Gastrocnemius medialis (tissue), 4 donors: ENCODE measurements around the gene PPM1L. TPM values are rescaled to one million over a fixed set of nuclear protein-coding genes. Genes with fewer than 3 reads are reported as not detected.
A peak's percentile ranks its signal among the peaks of the same experiment; 100 is the strongest.

ENCODE experiments used
- ATAC-seq, 2 donors: fragments of 150-250 bp; one replicate each; pipeline ENCODE4 v1.9.1; 2016
- DNase-seq, 2 donors: peaks; one replicate each; pipeline ENCODE4 v3.0.0-alpha.2; 2019
- H3K27ac ChIP-seq, 4 donors: fragments of 200-600 bp; sonication (generic); 1 replicate in 1 of 4; 2 replicates in 3 of 4; pipeline ENCODE4 v1.5.1; 2016 to 2018; ENCODE audit warnings: mild to moderate bottlenecking in 2 of 4, moderate library complexity in 1 of 4
- H3K27me3 ChIP-seq, 3 donors: fragments of 200-600 bp; sonication (generic) in 2 of 3; 1 replicate in 1 of 3; 2 replicates in 2 of 3; pipeline versions ENCODE4 v1.5.1 to v1.6.0; 2016 to 2019; ENCODE audit warnings: mild to moderate bottlenecking in 1 of 3, moderate library complexity in 1 of 3
- H3K36me3 ChIP-seq, 2 donors: fragments of 200-600 bp; sonication (generic) in 1 of 2; one replicate each; pipeline ENCODE4 v1.5.1; 2017 to 2018
- H3K4me1 ChIP-seq, 2 donors: fragments of 200-600 bp; sonication (generic) in 1 of 2; one replicate each; pipeline ENCODE4 v1.5.1; 2016 to 2017; ENCODE audit warnings: mild to moderate bottlenecking in 2 of 2
- H3K4me3 ChIP-seq, 4 donors: fragments of 200-600 bp; sonication (generic) in 3 of 4; 1 replicate in 1 of 4; 2 replicates in 3 of 4; pipeline ENCODE4 v1.5.1; 2016 to 2019; ENCODE audit warnings: mild to moderate bottlenecking in 2 of 4
- H3K9me3 ChIP-seq, 3 donors: fragments of 200-600 bp; sonication (generic) in 2 of 3; 1 replicate in 1 of 3; 2 replicates in 2 of 3; pipeline ENCODE4 v1.5.1; 2016 to 2019
- CTCF ChIP-seq, 5 experiments: fragments of 450-650 bp in 3 of 5; fragments of 200-600 bp in 2 of 5; sonication (generic) in 2 of 5; IDR thresholded peaks in 4 of 5; conservative IDR thresholded peaks in 1 of 5; 1 replicate in 4 of 5; 2 replicates in 1 of 5; pipeline ENCODE4 v1.5.1; 2016 to 2019; ENCODE audit warnings: antibody characterized with exemption in 5 of 5, mild to moderate bottlenecking in 3 of 5, moderate library complexity in 3 of 5
- POLR2A ChIP-seq, 2 donors: fragments of 450-650 bp; IDR thresholded peaks; one replicate each; pipeline ENCODE4 v1.6.1; 2017; ENCODE audit warnings: antibody characterized with exemption in 2 of 2, mild to moderate bottlenecking in 2 of 2, moderate library complexity in 2 of 2
- in situ Hi-C, 4 donors: fragments of 200-750 bp; cut with MboI; loops; one replicate each; pipeline versions ENCODE4 v1.15.0 to v1.8.0; 2017; ENCODE audit warnings: low sequenced_read_pairs in 4 of 4
- intact Hi-C: fragments of 100-400 bp; cut with DNase I; formaldehyde crosslinking; loops from one replicate; pipeline ENCODE4 v1.15.1; 2023; ENCODE audit warnings: low total_unique reads
- total RNA-seq, 4 donors: library from RNA; depleted of rRNA; stranded (reverse); fragments of >200 nt; gene quantifications; one replicate each; pipeline versions ENCODE4 v1.1.0 to v1.2.3, GENCODE V29; 2016

The PPM1L gene
- total RNA-seq, 4 donors from 2014 or later, result 85.0 to 243 (median 122) TPM

- ATAC-seq, result no peak
- H3K4me1 ChIP-seq, result peaks cover 31 to 45% of the 10 kb centered on the region in 2 donors
- TF ChIP-seq CTCF (IDR thresholded peaks at IDR 0.05 in 4 of 5, conservative IDR thresholded peaks at IDR 0.05 in 1 of 5), result no peak
- TF ChIP-seq POLR2A (IDR thresholded peaks at IDR 0.05), result no peak
Measured at GRCh38 chr3:160830796-160831195, 74.8 kb downstream of the PPM1L start.

GRCh38 chr3:160831401-160831800 lies 75.4 kb downstream of the PPM1L start:
- in situ Hi-C loops, result no loop called here
- no peak for DNase-seq
- TF ChIP-seq POLR2A (IDR thresholded peaks at IDR 0.05) (no peak), CTCF (IDR thresholded peaks at IDR 0.05 in 4 of 5, conservative IDR thresholded peaks at IDR 0.05 in 1 of 5) (no peak)
- H3K9me3 ChIP-seq, result no peaks in the 10 kb centered on the region
- no peak for ATAC-seq
- intact Hi-C loops, result no loop called here
- peaks cover 28 to 45% of the 10 kb centered on the region in 2 donors for H3K4me1 ChIP-seq
- no peak overlapping the region for H3K27ac ChIP-seq
- no peak overlapping the region for H3K4me3 ChIP-seq
- H3K36me3 ChIP-seq, result no peaks in the 10 kb centered on the region
- no peaks in the 10 kb centered on the region for H3K27me3 ChIP-seq

More at GRCh38 chr3:160830796-160831195, 74.8 kb downstream of the PPM1L start:
- Histone ChIP-seq H3K36me3 (no peaks in the 10 kb centered on the region), H3K9me3 (no peaks in the 10 kb centered on the region), H3K27ac (no peak overlapping the region), H3K4me3 (no peak overlapping the region), H3K27me3 (no peaks in the 10 kb centered on the region)
- intact Hi-C loops (no loop called here), in situ Hi-C loops (no loop called here)
- DNase-seq, result no peak

DNA sequence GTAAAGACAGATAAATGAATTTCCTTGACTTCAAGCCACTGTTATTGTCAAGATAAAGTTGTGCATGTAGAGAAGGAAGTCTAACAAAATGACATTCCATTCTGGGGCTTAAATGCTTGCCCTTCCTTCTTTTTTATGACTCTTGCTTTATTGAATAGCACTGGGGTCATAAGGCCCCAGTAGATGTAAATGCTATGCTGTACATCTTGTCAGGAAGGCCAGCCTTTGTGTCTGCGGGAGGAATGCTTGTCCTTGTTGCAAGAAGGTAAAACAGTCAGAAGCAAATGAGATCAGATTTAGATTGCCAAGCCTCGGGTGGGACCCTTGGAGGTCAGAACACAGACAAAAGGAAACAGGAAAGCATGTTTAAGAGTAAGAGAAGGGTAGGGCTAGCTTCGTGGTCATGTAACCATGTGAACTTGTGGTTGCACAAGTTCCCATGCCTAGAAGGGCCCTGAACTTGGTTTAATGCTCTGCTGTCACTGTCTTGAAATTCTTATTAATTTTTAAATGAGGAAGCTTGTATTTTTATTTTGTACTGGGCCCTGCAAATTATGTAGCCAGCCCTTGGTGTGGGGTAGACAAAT lies 81.5 kb downstream of the PPM1L start:
- no peaks in the 10 kb centered on the region for H3K36me3 ChIP-seq
- ATAC-seq, result no peak

DNA sequence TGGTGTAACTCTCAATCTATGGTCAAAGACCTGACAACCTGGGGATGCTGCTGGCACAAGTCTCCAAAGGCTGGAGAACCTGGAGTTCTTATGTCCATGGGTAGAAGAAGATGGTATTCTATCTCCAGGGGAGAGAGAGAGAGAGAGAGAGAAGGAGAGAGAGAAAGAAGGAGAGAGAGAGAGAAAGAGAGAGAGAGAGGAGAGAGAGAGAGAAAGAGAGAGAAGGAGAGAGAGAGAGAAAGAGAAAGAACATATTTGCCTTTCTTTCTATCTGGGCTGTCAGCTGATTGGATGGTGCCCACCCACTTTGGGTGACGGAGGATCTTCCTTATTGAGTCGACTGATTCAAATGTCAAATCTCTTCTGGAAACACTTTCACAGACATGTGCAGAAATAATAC lies 84.6 kb downstream of the PPM1L start:
- Histone ChIP-seq H3K9me3 (no peaks in the 10 kb centered on the region), H3K4me3 (no peak overlapping the region), H3K27ac (peak overlapping the region in 2 of 4 donors; percentile 70 to 84), H3K36me3 (no peaks in the 10 kb centered on the region), H3K27me3 (no peaks in the 10 kb centered on the region), H3K4me1 (peaks cover 23 to 54% of the 10 kb centered on the region in 2 donors)
- in situ Hi-C loops, result no loop called here
- TF ChIP-seq CTCF (IDR thresholded peaks at IDR 0.05 in 4 of 5, conservative IDR thresholded peaks at IDR 0.05 in 1 of 5), result no peak
- TF ChIP-seq POLR2A (IDR thresholded peaks at IDR 0.05), result no peak
- no peak for ATAC-seq
- intact Hi-C loops, result no loop called here
- no peak for DNase-seq

More for the DNA sequence above, 81.5 kb downstream of the PPM1L start:
- no peak overlapping the region for H3K27ac ChIP-seq
- no peaks in the 10 kb centered on the region for H3K9me3 ChIP-seq
- intact Hi-C loops (no loop called here), in situ Hi-C loops (no loop called here)
- no peak for TF ChIP-seq POLR2A (IDR thresholded peaks at IDR 0.05)
- TF ChIP-seq CTCF (IDR thresholded peaks at IDR 0.05 in 4 of 5, conservative IDR thresholded peaks at IDR 0.05 in 1 of 5), result no peak
- DNase-seq, result no peak
- H3K27me3 ChIP-seq, result no peaks in the 10 kb centered on the region
- H3K4me1 ChIP-seq, result peaks cover 16 to 49% of the 10 kb centered on the region in 2 donors
- no peak overlapping the region for H3K4me3 ChIP-seq

GRCh38 chr3:160841455-160841854 lies 85.4 kb downstream of the PPM1L start:
- in situ Hi-C loops, result no loop called here
- intact Hi-C loops, result no loop called here
- no peaks in the 10 kb centered on the region for H3K9me3 ChIP-seq
- no peaks in the 10 kb centered on the region for H3K36me3 ChIP-seq
- no peak for TF ChIP-seq POLR2A (IDR thresholded peaks at IDR 0.05)
- H3K4me1 ChIP-seq, result peaks cover 27 to 50% of the 10 kb centered on the region in 2 donors
- peak; percentile 31 to 53 for ATAC-seq
- peak overlapping the region in 2 of 4 donors; percentile 70 to 84 for H3K27ac ChIP-seq
- no peaks in the 10 kb centered on the region for H3K27me3 ChIP-seq
- no peak for DNase-seq
- no peak overlapping the region for H3K4me3 ChIP-seq
